Esophagus muscularis mucosa (tissue), 4 donors: ENCODE measurements around the gene EPHA4.

Experiments
- CTCF ChIP-seq, 3 experiments: fragments of 200-600 bp in 2 of 3; fragments of 450-650 bp in 1 of 3; sonication (generic) in 2 of 3; IDR thresholded peaks; one replicate each; pipeline ENCODE4 v1.5.1; 2017 to 2019; ENCODE audit warnings: antibody characterized with exemption in 3 of 3, mild to moderate bottlenecking in 2 of 3, moderate library complexity in 1 of 3
- EP300 ChIP-seq: sonication (generic); formaldehyde crosslinking; IDR thresholded peaks from one replicate; pipeline ENCODE4 v1.6.1; 2017; ENCODE audit warnings: antibody characterized with exemption
- POLR2A ChIP-seq: fragments of 450-650 bp; IDR thresholded peaks from one replicate; pipeline ENCODE4 v1.6.1; 2017; ENCODE audit warnings: antibody characterized with exemption, moderate library complexity, mild to moderate bottlenecking, low read depth
- POLR2AphosphoS5 ChIP-seq, 2 donors: sonication (generic); formaldehyde crosslinking; IDR thresholded peaks; one replicate each; pipeline ENCODE4 v1.6.1; 2017; ENCODE audit warnings: antibody characterized with exemption in 2 of 2

DNA sequence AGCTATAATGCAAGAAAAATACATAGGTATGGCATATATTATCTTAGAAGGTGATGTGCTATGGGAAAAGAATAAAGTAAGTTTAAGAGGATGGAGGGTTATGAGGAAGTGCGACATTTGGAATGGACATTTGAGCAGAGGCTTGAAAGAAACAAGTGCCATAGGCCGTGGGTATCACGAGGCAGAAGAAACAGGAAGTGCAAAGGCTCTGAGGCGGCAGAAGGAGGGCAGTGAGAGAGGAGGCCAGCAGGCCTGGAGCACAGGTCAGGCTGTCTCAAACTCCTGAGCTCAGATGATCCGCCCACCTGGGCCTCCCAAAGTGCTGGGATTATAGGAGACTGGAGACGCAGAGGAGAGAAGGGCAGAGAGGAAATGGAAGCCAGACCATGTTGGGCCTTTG, 40.7 kb upstream of the EPHA4 start:
- no peak for TF ChIP-seq EP300
- TF ChIP-seq CTCF (IDR thresholded peaks at IDR 0.05): no peak
- TF ChIP-seq POLR2AphosphoS5 (IDR thresholded peaks at IDR 0.05): no peak
- no peak for TF ChIP-seq POLR2A
